Measurements from ENCODE around the gene FKBP4. TPM values are rescaled to one million over a fixed set of nuclear protein-coding genes. Genes with fewer than 3 reads are reported as not detected.

The FKBP4 gene
- total and polyA plus RNA-seq, 4 donors: 21.3 to 38.7 (median 31.6) TPM

GRCh38 chr12:2819810-2820209 lies 25.0 kb downstream of the FKBP4 start:
- TF ChIP-seq SP1 (IDR thresholded peaks at IDR 0.05): no peak
- no peak for TF ChIP-seq GABPA (IDR thresholded peaks at IDR 0.05 in 1 of 2, conservative IDR thresholded peaks at IDR 0.05 in 1 of 2)
- no peaks in the 10 kb centered on the region for H3K9me3 ChIP-seq (ENCODE audit: control insufficient read depth in 4 of 4, low read length in 3 of 4)
- no peak overlapping the region for H3K9ac ChIP-seq (ENCODE audit: low read depth in 1 of 2, low read length in 2 of 2)
- 98% methylated on average over 15 of the region's 15 CpGs for WGBS
- no peak for DNase-seq (ENCODE audit: low spot score)
- no peaks in the 10 kb centered on the region for H3K4me1 ChIP-seq (ENCODE audit: control insufficient read depth in 4 of 4, insufficient read depth in 4 of 4, low read length in 3 of 4)
- no peak overlapping the region for H3K4me3 ChIP-seq (ENCODE audit: low read depth in 1 of 3, low read length in 3 of 3)
- no peak overlapping the region for H3K27ac ChIP-seq (ENCODE audit: low read depth in 1 of 2, low read length in 2 of 2)
- H3K36me3 ChIP-seq (ENCODE audit: control insufficient read depth in 4 of 4, insufficient read depth in 3 of 4, low read depth in 1 of 4, low read length in 3 of 4): peaks cover 2 to 64% (median 49%) of the 10 kb centered on the region in 4 donors
- no peaks in the 10 kb centered on the region for H3K27me3 ChIP-seq (ENCODE audit: control insufficient read depth in 4 of 4, insufficient read depth in 4 of 4, low read length in 3 of 4)

DNA sequence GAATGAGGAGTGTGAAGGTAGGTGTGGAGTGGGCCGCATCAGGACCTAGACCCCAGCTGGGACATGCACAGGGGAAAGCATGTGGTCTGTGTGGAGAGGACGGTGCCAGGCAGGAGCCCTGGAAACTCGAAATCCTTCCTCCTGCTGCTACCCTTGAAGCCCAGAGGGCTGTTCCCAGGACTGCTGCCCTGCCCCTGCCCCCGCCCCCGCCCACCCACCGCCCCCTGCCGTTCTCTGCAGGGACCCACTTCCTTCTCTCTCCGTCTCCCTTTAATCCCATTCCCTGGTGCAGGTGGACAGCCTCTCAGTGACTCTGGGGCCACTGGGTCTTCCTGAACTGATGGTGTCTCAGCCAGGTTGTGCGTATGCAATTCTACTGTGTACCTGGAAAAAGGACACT lies 25.7 kb downstream of the FKBP4 start:
- H3K9me3 ChIP-seq (ENCODE audit: control insufficient read depth in 4 of 4, low read length in 3 of 4): no peaks in the 10 kb centered on the region
- DNase-seq (ENCODE audit: low spot score): no peak
- 92% methylated on average over 9 of the region's 9 CpGs for WGBS
- H3K27ac ChIP-seq (ENCODE audit: low read depth in 1 of 2, low read length in 2 of 2): no peak overlapping the region
- H3K4me3 ChIP-seq (ENCODE audit: low read depth in 1 of 3, low read length in 3 of 3): no peak overlapping the region
- H3K9ac ChIP-seq (ENCODE audit: low read depth in 1 of 2, low read length in 2 of 2): no peak overlapping the region
- H3K4me1 ChIP-seq (ENCODE audit: control insufficient read depth in 4 of 4, insufficient read depth in 4 of 4, low read length in 3 of 4): no peaks in the 10 kb centered on the region
- H3K36me3 ChIP-seq (ENCODE audit: control insufficient read depth in 4 of 4, insufficient read depth in 3 of 4, low read depth in 1 of 4, low read length in 3 of 4): peaks cover 2 to 70% (median 55%) of the 10 kb centered on the region in 4 donors
- H3K27me3 ChIP-seq (ENCODE audit: control insufficient read depth in 4 of 4, insufficient read depth in 4 of 4, low read length in 3 of 4): no peaks in the 10 kb centered on the region
- no peak for TF ChIP-seq HNF4G (IDR thresholded peaks at IDR 0.05)
- TF ChIP-seq, protein P1, sequence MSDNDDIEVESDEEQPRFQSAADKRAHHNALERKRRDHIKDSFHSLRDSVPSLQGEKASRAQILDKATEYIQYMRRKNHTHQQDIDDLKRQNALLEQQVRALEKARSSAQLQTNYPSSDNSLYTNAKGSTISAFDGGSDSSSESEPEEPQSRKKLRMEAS (IDR thresholded peaks at IDR 0.05): no peak
- no peak for TF ChIP-seq GABPA (IDR thresholded peaks at IDR 0.05 in 1 of 2, conservative IDR thresholded peaks at IDR 0.05 in 1 of 2)
- TF ChIP-seq HNF4A (conservative IDR thresholded peaks at IDR 0.05): no peak
- no peak for TF ChIP-seq RAD21 (IDR thresholded peaks at IDR 0.05)

DNA sequence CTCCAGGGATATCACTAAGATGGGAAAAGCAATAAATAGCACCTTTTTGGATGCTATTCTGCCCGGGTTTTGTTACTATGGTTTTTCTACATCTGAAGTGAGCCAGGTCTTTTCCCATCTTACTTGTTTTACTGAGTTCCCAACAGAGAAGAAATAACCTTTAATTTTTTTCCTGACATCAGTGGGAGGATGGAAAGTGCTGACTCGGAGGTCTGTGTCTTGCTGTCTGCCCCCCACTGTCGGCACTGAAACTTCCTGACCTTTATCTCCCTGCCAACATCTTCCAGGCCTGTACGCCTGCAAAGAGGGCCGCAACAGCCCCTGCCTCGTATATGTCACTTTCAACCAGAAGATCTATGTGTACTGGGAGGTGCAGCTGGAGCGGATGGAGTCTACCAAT lies 28.7 kb downstream of the FKBP4 start:
- H3K9ac ChIP-seq (ENCODE audit: low read depth in 1 of 2, low read length in 2 of 2): no peak overlapping the region
- H3K9me3 ChIP-seq (ENCODE audit: control insufficient read depth in 4 of 4, low read length in 3 of 4): no peaks in the 10 kb centered on the region
- no peak overlapping the region for H3K4me3 ChIP-seq (ENCODE audit: low read depth in 1 of 3, low read length in 3 of 3)
- H3K4me1 ChIP-seq (ENCODE audit: control insufficient read depth in 4 of 4, insufficient read depth in 4 of 4, low read length in 3 of 4): no peaks in the 10 kb centered on the region
- H3K27me3 ChIP-seq (ENCODE audit: control insufficient read depth in 4 of 4, insufficient read depth in 4 of 4, low read length in 3 of 4): no peaks in the 10 kb centered on the region
- TF ChIP-seq FOXA2 (IDR thresholded peaks at IDR 0.05) (no peak), HNF4A (conservative IDR thresholded peaks at IDR 0.05) (no peak), NR2F2 (IDR thresholded peaks at IDR 0.05) (no peak), HNF4G (IDR thresholded peaks at IDR 0.05) (no peak), ATF3 (IDR thresholded peaks at IDR 0.05) (no peak), JUND (IDR thresholded peaks at IDR 0.05) (no peak), RXRA (IDR thresholded peaks at IDR 0.05) (no peak), TAF1 (conservative IDR thresholded peaks at IDR 0.05) (no peak), FOXA1 (IDR thresholded peaks at IDR 0.05) (no peak)
- TF ChIP-seq, protein P2, sequence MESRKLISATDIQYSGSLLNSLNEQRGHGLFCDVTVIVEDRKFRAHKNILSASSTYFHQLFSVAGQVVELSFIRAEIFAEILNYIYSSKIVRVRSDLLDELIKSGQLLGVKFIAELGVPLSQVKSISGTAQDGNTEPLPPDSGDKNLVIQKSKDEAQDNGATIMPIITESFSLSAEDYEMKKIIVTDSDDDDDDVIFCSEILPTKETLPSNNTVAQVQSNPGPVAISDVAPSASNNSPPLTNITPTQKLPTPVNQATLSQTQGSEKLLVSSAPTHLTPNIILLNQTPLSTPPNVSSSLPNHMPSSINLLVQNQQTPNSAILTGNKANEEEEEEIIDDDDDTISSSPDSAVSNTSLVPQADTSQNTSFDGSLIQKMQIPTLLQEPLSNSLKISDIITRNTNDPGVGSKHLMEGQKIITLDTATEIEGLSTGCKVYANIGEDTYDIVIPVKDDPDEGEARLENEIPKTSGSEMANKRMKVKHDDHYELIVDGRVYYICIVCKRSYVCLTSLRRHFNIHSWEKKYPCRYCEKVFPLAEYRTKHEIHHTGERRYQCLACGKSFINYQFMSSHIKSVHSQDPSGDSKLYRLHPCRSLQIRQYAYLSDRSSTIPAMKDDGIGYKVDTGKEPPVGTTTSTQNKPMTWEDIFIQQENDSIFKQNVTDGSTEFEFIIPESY (IDR thresholded peaks at IDR 0.05): no peak
- 83% methylated on average over 7 of the region's 7 CpGs for WGBS
- peaks cover 11 to 88% (median 60%) of the 10 kb centered on the region in 4 donors for H3K36me3 ChIP-seq (ENCODE audit: control insufficient read depth in 4 of 4, insufficient read depth in 3 of 4, low read depth in 1 of 4, low read length in 3 of 4)
- no peak overlapping the region for H3K27ac ChIP-seq (ENCODE audit: low read depth in 1 of 2, low read length in 2 of 2)
- DNase-seq (ENCODE audit: low spot score): no peak
